ENCODE data around the gene FICD.

GRCh38 chr12:108502922-108503321 lies 12.2 kb upstream of the FICD start:
- no peak for TF ChIP-seq CTCF (IDR thresholded peaks at IDR 0.05)
- TF ChIP-seq POLR2A (IDR thresholded peaks at IDR 0.05) = no peak
